Thoracic aorta (tissue), 2 donors: ENCODE measurements around the gene ACTA1. TPM values are rescaled to one million over a fixed set of nuclear protein-coding genes. Genes with fewer than 3 reads are reported as not detected.

ENCODE experiments used
- ATAC-seq: fragments of 150-250 bp; one replicate; pipeline ENCODE4 v1.8.0; 2017; ENCODE audit warnings: low read depth; ENCODE audit not compliant: insufficient number of reproducible peaks, low FRiP score
- DNase-seq: peaks from one replicate; pipeline ENCODE4 v3.0.0-alpha.2; 2020; ENCODE audit warnings: low spot score
- H3K27ac ChIP-seq, 2 donors: fragments of 200-600 bp; sonication (generic); 1 replicate in 1 of 2; 2 replicates in 1 of 2; pipeline ENCODE4 v1.5.1; 2016; ENCODE audit warnings: mild to moderate bottlenecking in 2 of 2, moderate library complexity in 2 of 2
- H3K27me3 ChIP-seq: fragments of 200-600 bp; sonication (generic); replicated peaks from 2 replicates; pipeline ENCODE4 v1.6.0; 2016; ENCODE audit warnings: mild to moderate bottlenecking; ENCODE audit not compliant: insufficient read depth
- H3K36me3 ChIP-seq: fragments of 200-600 bp; sonication (generic); one replicate; pipeline ENCODE4 v1.5.1; 2016
- H3K4me1 ChIP-seq, 2 donors: fragments of 200-600 bp; sonication (generic); 1 replicate in 1 of 2; 2 replicates in 1 of 2; pipeline versions ENCODE4 v1.5.1 to v1.6.0; 2016; ENCODE audit warnings: low read depth in 2 of 2, mild to moderate bottlenecking in 1 of 2; ENCODE audit not compliant: control insufficient read depth in 1 of 2
- H3K4me3 ChIP-seq: fragments of 200-600 bp; sonication (generic); 2 replicates; pipeline ENCODE4 v1.5.1; 2016; ENCODE audit warnings: mild to moderate bottlenecking
- H3K9me3 ChIP-seq: fragments of 200-600 bp; sonication (generic); 2 replicates; pipeline ENCODE4 v1.5.1; 2016
- CTCF ChIP-seq: fragments of 200-600 bp; sonication (generic); IDR thresholded peaks from one replicate; pipeline ENCODE4 v1.5.1; 2019; ENCODE audit warnings: antibody characterized with exemption
- total RNA-seq, 2 donors: library from RNA; depleted of rRNA; stranded (reverse); fragments of >200 nt; gene quantifications; one replicate each; pipeline versions ENCODE4 v1.1.0 to v1.2.3, GENCODE V29; 2016

ACTA1 gene
- total RNA-seq, 2 donors from 2014 or later = 0.99 to 2.3 TPM

- ATAC-seq (no peak), DNase-seq (no peak)
- Histone ChIP-seq H3K27me3 (no peaks in the 10 kb centered on the region), H3K4me1 (no peaks in the 10 kb centered on the region), H3K36me3 (peaks cover 29% of the 10 kb centered on the region), H3K4me3 (no peak overlapping the region), H3K9me3 (no peaks in the 10 kb centered on the region), H3K27ac (no peak overlapping the region)
- TF ChIP-seq CTCF = no peak
These were observed 40.6 kb upstream of the ACTA1 start for GRCh38 chr1:229474509-229474908.

GRCh38 chr1:229471175-229471574 is 37.3 kb upstream of the ACTA1 start:
- Histone ChIP-seq H3K27me3 (no peaks in the 10 kb centered on the region), H3K27ac (no peak overlapping the region), H3K4me3 (no peak overlapping the region), H3K9me3 (no peaks in the 10 kb centered on the region), H3K36me3 (peaks cover 39% of the 10 kb centered on the region), H3K4me1 (no peaks in the 10 kb centered on the region)
- no peak for TF ChIP-seq CTCF
- DNase-seq (no peak), ATAC-seq (no peak)

- peaks cover 35% of the 10 kb centered on the region for H3K36me3 ChIP-seq
- no peak for ATAC-seq
- no peak for TF ChIP-seq CTCF
These were observed 36.6 kb upstream of the ACTA1 start for GRCh38 chr1:229470406-229471043.

GRCh38 chr1:229466887-229467286 is 33.0 kb upstream of the ACTA1 start:
- no peak for DNase-seq
- no peak for ATAC-seq
- H3K27ac ChIP-seq = no peak overlapping the region
- no peak for TF ChIP-seq CTCF
- H3K27me3 ChIP-seq = no peaks in the 10 kb centered on the region
- peaks cover 47% of the 10 kb centered on the region for H3K36me3 ChIP-seq
- no peaks in the 10 kb centered on the region for H3K9me3 ChIP-seq
- no peaks in the 10 kb centered on the region for H3K4me1 ChIP-seq
- no peak overlapping the region for H3K4me3 ChIP-seq

More at GRCh38 chr1:229470406-229471043, 36.6 kb upstream of the ACTA1 start:
- no peaks in the 10 kb centered on the region for H3K9me3 ChIP-seq
- H3K27ac ChIP-seq = no peak overlapping the region
- no peak for DNase-seq
- H3K27me3 ChIP-seq = no peaks in the 10 kb centered on the region
- no peaks in the 10 kb centered on the region for H3K4me1 ChIP-seq
- H3K4me3 ChIP-seq = no peak overlapping the region

GRCh38 chr1:229464672-229465071 is 30.8 kb upstream of the ACTA1 start:
- ATAC-seq = no peak
- Histone ChIP-seq H3K27ac (no peak overlapping the region), H3K4me1 (no peaks in the 10 kb centered on the region), H3K27me3 (no peaks in the 10 kb centered on the region), H3K4me3 (no peak overlapping the region), H3K9me3 (no peaks in the 10 kb centered on the region), H3K36me3 (peaks cover 47% of the 10 kb centered on the region)
- no peak for DNase-seq
- no peak for TF ChIP-seq CTCF
